Caco-2 (cell line): ENCODE measurements around the gene MAP2K5. TPM values are rescaled to one million over a fixed set of nuclear protein-coding genes. Genes with fewer than 3 reads are reported as not detected.

Experiments used
- BruUV-seq: library from RNA; stranded (reverse); fragments of 400-500 nt; replicated peaks from 2 replicates; lab custom pipeline; 2021; lab: Mats Ljungman, UMichigan
- CTCF ChIA-PET: fragments of 300-600 bp; sonication (Branson Sonifier 250); formaldehyde crosslinking; loops from one replicate; lab custom pipeline; 2022; ENCODE audit warnings: antibody characterized with exemption; lab: Charles Lee
- POLR2A ChIA-PET: fragments of 300-600 bp; sonication (Branson Sonifier 250); formaldehyde crosslinking; loops from one replicate; lab custom pipeline; 2022; ENCODE audit warnings: antibody characterized with exemption; lab: Charles Lee
- DNase-seq, 2 experiments: peaks; one replicate each; pipeline versions ENCODE4 v3.0.0 to v3.0.0-alpha.2; 2020 to 2022
- H3K27me3 ChIP-seq: replicated peaks from 2 replicates; pipeline ENCODE4 v1.6.0; 2011; ENCODE audit warnings: low read length; ENCODE audit not compliant: control insufficient read depth, insufficient read depth
- H3K36me3 ChIP-seq: 2 replicates; pipeline ENCODE4 v1.5.1; 2011; ENCODE audit warnings: low read length; ENCODE audit not compliant: control insufficient read depth, insufficient read depth
- H3K4me1 ChIP-seq: fragments of 250-450 bp; sonication (Bioruptor Pico); 2 replicates; pipeline ENCODE4 v1.5.1; 2020; ENCODE audit warnings: mild to moderate bottlenecking
- H3K4me3 ChIP-seq: 2 replicates; pipeline ENCODE4 v1.5.1; 2011; ENCODE audit warnings: low read depth, mild to moderate bottlenecking, control low read depth, low read length
- H3K9me3 ChIP-seq: fragments of 250-450 bp; sonication (Bioruptor Pico); 2 replicates; pipeline ENCODE4 v1.5.1; 2020; ENCODE audit warnings: mild to moderate bottlenecking, moderate library complexity
- H3K27ac Mint-ChIP-seq: one replicate; pipeline ENCODE4 v1.8.0; 2022; ENCODE audit warnings: mixed read lengths; ENCODE audit not compliant: unreplicated experiment
- H3K27me3 Mint-ChIP-seq: one replicate; pipeline ENCODE4 v1.8.0; 2022; ENCODE audit warnings: mixed read lengths; ENCODE audit not compliant: insufficient read depth, unreplicated experiment
- H3K36me3 Mint-ChIP-seq: one replicate; pipeline ENCODE4 v1.8.0; 2022; ENCODE audit warnings: mild to moderate bottlenecking, mixed read lengths; ENCODE audit not compliant: insufficient read depth, unreplicated experiment
- H3K4me1 Mint-ChIP-seq: one replicate; pipeline ENCODE4 v1.8.0; 2022; ENCODE audit warnings: low read depth, mixed read lengths; ENCODE audit not compliant: unreplicated experiment
- H3K4me3 Mint-ChIP-seq: one replicate; pipeline ENCODE4 v1.8.0; 2022; ENCODE audit warnings: mild to moderate bottlenecking, moderate library complexity, mixed read lengths; ENCODE audit not compliant: unreplicated experiment
- H3K9me3 Mint-ChIP-seq: one replicate; pipeline ENCODE4 v1.8.0; 2022; ENCODE audit warnings: mixed read lengths; ENCODE audit not compliant: unreplicated experiment
- CTCF ChIP-seq, 2 experiments: fragments of 200-600 bp in 1 of 2; IDR thresholded peaks; 1 replicate in 1 of 2; 2 replicates in 1 of 2; pipeline versions ENCODE4 v1.5.1 to v1.8.0; 2011 to 2022; ENCODE audit warnings: antibody characterized with exemption in 1 of 2, control low read depth in 1 of 2, inconsistent platforms in 1 of 2, low read depth in 1 of 2, low read length in 1 of 2, mild to moderate bottlenecking in 1 of 2, moderate library complexity in 1 of 2; ENCODE audit not compliant: insufficient read depth in 1 of 2, severe bottlenecking in 1 of 2, unreplicated experiment in 1 of 2
- intact Hi-C: fragments of 100-400 bp; cut with micrococcal nuclease; formaldehyde crosslinking; loops from one replicate; pipeline ENCODE4 v1.10.0; 2022; ENCODE audit not compliant: unreplicated experiment
- total RNA-seq: library from RNA; stranded (reverse); gene quantifications from 2 replicates; pipeline ENCODE4 v1.2.3, GENCODE V29; 2022

Gene MAP2K5
- total RNA-seq, 1 experiment from 2014 or later = 12.2 TPM

- POLR2A ChIA-PET = no interaction called here
- H3K27ac Mint-ChIP-seq = no peak overlapping the region
- BruUV-seq = no TSS peak
Observed at GRCh38 chr15:67781907-67782690, 239.6 kb downstream of the MAP2K5 start.

GRCh38 chr15:67782691-67782991, 240.1 kb downstream of the MAP2K5 start:
- Mint-ChIP-seq H3K4me1 (no peaks in the 10 kb centered on the region), H3K27me3 (no peaks in the 10 kb centered on the region), H3K27ac (no peak overlapping the region), H3K36me3 (peaks cover 5% of the 10 kb centered on the region), H3K9me3 (no peaks in the 10 kb centered on the region), H3K4me3 (no peak overlapping the region)
- no peak for TF ChIP-seq CTCF (IDR thresholded peaks at IDR 0.05; ENCODE audit: insufficient read depth in 1 of 2, low read depth in 1 of 2, low read length in 1 of 2, severe bottlenecking in 1 of 2, unreplicated experiment in 1 of 2)
- intact Hi-C loops = no loop called here
- H3K27me3 ChIP-seq = no peaks in the 10 kb centered on the region
- H3K9me3 ChIP-seq = no peaks in the 10 kb centered on the region
- CTCF ChIA-PET = no interaction called here
- BruUV-seq = no TSS peak
- H3K4me3 ChIP-seq = no peak overlapping the region
- DNase-seq = no peak
- H3K36me3 ChIP-seq = no peaks in the 10 kb centered on the region
- POLR2A ChIA-PET = no interaction called here
- H3K4me1 ChIP-seq = no peaks in the 10 kb centered on the region

More at GRCh38 chr15:67781907-67782690, 239.6 kb downstream of the MAP2K5 start:
- no peaks in the 10 kb centered on the region for H3K4me1 Mint-ChIP-seq
- no peak for TF ChIP-seq CTCF (IDR thresholded peaks at IDR 0.05; ENCODE audit: insufficient read depth in 1 of 2, low read depth in 1 of 2, low read length in 1 of 2, severe bottlenecking in 1 of 2, unreplicated experiment in 1 of 2)
- no peaks in the 10 kb centered on the region for H3K9me3 Mint-ChIP-seq
- H3K9me3 ChIP-seq = no peaks in the 10 kb centered on the region
- no peak overlapping the region for H3K4me3 Mint-ChIP-seq
- intact Hi-C loops = no loop called here
- DNase-seq = no peak
- CTCF ChIA-PET = no interaction called here
- H3K27me3 Mint-ChIP-seq = no peaks in the 10 kb centered on the region
- H3K4me1 ChIP-seq = no peaks in the 10 kb centered on the region
- H3K36me3 Mint-ChIP-seq = peaks cover 5% of the 10 kb centered on the region
- H3K36me3 ChIP-seq = no peaks in the 10 kb centered on the region
- no peaks in the 10 kb centered on the region for H3K27me3 ChIP-seq
- no peak overlapping the region for H3K4me3 ChIP-seq

- Mint-ChIP-seq H3K27me3 (no peaks in the 10 kb centered on the region), H3K36me3 (peaks cover 5% of the 10 kb centered on the region), H3K9me3 (no peaks in the 10 kb centered on the region), H3K4me3 (no peak overlapping the region), H3K4me1 (no peaks in the 10 kb centered on the region), H3K27ac (no peak overlapping the region)
- BruUV-seq = no TSS peak
- Histone ChIP-seq H3K36me3 (no peaks in the 10 kb centered on the region), H3K9me3 (no peaks in the 10 kb centered on the region), H3K4me3 (no peak overlapping the region), H3K4me1 (no peaks in the 10 kb centered on the region), H3K27me3 (no peaks in the 10 kb centered on the region)
- ChIA-PET POLR2A (no interaction called here), CTCF (no interaction called here)
- TF ChIP-seq CTCF (IDR thresholded peaks at IDR 0.05; ENCODE audit: insufficient read depth in 1 of 2, low read depth in 1 of 2, low read length in 1 of 2, severe bottlenecking in 1 of 2, unreplicated experiment in 1 of 2) = no peak
- intact Hi-C loops = no loop called here
- DNase-seq = no peak
Observed at GRCh38 chr15:67783303-67783702, 240.8 kb downstream of the MAP2K5 start.
